Keratinocyte (primary cell): Measurements from ENCODE around the gene PPOX.

Experiments
- EZH2 ChIP-seq: IDR thresholded peaks from one replicate; pipeline ENCODE4 v1.6.1; 2012; ENCODE audit warnings: inconsistent platforms, mild to moderate bottlenecking, low read length, moderate library complexity
- TF ChIP-seq, protein P1 (sequence below), 3 experiments: IDR thresholded peaks in 1 of 3; conservative IDR thresholded peaks in 1 of 3; optimal IDR thresholded peaks in 1 of 3; 2 replicates in 2 of 3; 3 replicates in 1 of 3; pipeline versions ENCODE3 to v1.5.1; 2011; ENCODE audit warnings: low read length in 3 of 3, mild to moderate bottlenecking in 3 of 3, moderate library complexity in 2 of 3, control low read depth in 1 of 3, inconsistent platforms in 1 of 3; ENCODE audit not compliant: insufficient read depth in 2 of 3; ENCODE audit errors: extremely low read depth in 1 of 3

- TF ChIP-seq, protein P1, sequence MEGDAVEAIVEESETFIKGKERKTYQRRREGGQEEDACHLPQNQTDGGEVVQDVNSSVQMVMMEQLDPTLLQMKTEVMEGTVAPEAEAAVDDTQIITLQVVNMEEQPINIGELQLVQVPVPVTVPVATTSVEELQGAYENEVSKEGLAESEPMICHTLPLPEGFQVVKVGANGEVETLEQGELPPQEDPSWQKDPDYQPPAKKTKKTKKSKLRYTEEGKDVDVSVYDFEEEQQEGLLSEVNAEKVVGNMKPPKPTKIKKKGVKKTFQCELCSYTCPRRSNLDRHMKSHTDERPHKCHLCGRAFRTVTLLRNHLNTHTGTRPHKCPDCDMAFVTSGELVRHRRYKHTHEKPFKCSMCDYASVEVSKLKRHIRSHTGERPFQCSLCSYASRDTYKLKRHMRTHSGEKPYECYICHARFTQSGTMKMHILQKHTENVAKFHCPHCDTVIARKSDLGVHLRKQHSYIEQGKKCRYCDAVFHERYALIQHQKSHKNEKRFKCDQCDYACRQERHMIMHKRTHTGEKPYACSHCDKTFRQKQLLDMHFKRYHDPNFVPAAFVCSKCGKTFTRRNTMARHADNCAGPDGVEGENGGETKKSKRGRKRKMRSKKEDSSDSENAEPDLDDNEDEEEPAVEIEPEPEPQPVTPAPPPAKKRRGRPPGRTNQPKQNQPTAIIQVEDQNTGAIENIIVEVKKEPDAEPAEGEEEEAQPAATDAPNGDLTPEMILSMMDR (optimal IDR thresholded peaks at IDR 0.05 in 1 of 3, IDR thresholded peaks at IDR 0.05 in 1 of 3, conservative IDR thresholded peaks at IDR 0.05 in 1 of 3; ENCODE audit: extremely low read depth in 1 of 3, insufficient read depth in 2 of 3, low read length in 3 of 3), result no peak
- TF ChIP-seq EZH2, result no peak
Measured at GRCh38 chr1:161153682-161154337, 12.4 kb upstream of the PPOX start, which contains the start of gene UFC1.
